DMS153 treated with DMSO at 0.1 percent for 48 hours (cell line): Measurements from ENCODE around the gene TADA3.
A peak's percentile ranks its signal among the peaks of the same experiment; 100 is the strongest.
"Not testable (repeated sequence)": the region's sequence is repeated elsewhere in the genome, so short reads cannot be mapped to it uniquely, and the experiment has no call there.

Experiments
- DNase-seq: peaks from one replicate; lab custom pipeline; 2025; ENCODE audit not compliant: unreplicated experiment; lab: John Stamatoyannopoulos, UW

Gene TADA3

DNA sequence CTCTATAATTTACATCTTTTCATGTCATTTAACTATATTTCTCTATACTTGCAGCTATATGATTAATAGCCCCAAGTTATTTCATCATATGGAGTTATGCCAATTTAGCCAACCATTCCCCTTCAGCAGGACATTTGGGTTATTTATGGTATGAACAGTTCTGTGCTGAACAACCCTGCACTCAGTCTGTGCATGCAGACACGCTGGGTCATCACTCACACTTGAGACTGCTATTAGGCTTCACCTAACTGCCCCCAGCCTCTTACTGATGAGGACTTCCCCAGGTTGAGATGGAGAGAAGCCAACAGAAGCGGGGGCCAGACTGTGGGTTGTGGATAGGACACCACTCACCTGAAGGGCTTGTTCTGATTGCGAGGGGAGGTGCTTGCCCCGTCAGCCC, 7.3 kb downstream of the TADA3 start:
- no peak for DNase-seq

- DNase-seq = no peak
Measured at GRCh38 chr3:9783954-9784353, 8.3 kb downstream of the TADA3 start.

DNA sequence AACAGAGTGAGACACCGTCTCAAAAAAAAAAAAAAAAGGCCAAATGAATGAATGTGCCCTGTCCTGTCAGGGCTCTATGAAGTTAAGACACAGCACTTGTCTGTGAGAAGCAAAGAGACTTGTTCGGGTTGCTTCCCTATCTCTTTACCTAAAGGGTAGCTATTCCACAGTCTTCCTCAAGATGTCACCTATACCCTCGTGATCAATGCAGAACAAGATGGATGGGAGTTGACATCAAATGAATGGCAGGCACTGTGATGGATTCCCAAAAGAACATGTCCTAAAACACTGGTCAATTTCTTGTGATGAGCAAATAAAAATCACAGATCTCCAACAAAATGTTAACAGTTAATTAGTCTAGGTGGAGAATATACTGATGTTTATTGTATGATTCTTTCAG, 9.5 kb downstream of the TADA3 start:
- DNase-seq = no peak

DNA sequence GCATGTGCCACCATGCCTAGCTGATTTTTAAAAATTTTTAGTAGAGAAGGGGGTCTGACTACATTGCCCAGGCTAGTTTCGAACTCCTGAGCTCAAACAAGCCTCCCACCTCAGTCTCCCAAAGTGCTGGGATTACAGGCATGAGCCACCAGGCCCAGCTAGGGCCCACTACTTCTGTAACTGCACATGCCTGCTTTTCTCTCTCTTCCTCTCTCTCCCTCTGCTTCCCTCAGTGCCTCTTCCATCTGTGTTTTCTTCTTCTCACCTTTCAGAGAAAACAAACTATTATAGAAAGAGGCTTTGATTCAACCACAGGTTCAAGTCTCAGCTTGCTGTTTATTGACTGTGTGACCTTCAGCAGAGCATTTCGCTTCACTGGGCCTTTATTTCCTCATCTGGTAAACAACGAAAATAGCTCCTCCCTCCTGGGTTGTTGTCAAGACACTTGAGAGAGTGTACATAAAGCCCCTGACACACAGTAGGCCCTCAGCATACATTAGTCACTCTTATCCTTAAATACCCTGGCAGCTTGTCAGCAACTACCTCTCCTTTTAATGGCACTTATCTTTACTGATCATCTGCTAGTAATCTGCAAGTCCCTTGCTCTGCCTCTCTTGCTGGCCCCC, 10.2 kb downstream of the TADA3 start:
- no peak for DNase-seq

GRCh38 chr3:9781551-9781950, 10.7 kb downstream of the TADA3 start:
- no peak for DNase-seq

- no peak for DNase-seq
Measured at GRCh38 chr3:9780910-9781309, 11.4 kb downstream of the TADA3 start.

GRCh38 chr3:9780458-9780812, 11.8 kb downstream of the TADA3 start:
- DNase-seq = no peak

- DNase-seq = no peak
Measured at GRCh38 chr3:9779721-9780457, 12.4 kb downstream of the TADA3 start.

GRCh38 chr3:9779075-9779593, 13.1 kb downstream of the TADA3 start:
- DNase-seq = no peak

DNA sequence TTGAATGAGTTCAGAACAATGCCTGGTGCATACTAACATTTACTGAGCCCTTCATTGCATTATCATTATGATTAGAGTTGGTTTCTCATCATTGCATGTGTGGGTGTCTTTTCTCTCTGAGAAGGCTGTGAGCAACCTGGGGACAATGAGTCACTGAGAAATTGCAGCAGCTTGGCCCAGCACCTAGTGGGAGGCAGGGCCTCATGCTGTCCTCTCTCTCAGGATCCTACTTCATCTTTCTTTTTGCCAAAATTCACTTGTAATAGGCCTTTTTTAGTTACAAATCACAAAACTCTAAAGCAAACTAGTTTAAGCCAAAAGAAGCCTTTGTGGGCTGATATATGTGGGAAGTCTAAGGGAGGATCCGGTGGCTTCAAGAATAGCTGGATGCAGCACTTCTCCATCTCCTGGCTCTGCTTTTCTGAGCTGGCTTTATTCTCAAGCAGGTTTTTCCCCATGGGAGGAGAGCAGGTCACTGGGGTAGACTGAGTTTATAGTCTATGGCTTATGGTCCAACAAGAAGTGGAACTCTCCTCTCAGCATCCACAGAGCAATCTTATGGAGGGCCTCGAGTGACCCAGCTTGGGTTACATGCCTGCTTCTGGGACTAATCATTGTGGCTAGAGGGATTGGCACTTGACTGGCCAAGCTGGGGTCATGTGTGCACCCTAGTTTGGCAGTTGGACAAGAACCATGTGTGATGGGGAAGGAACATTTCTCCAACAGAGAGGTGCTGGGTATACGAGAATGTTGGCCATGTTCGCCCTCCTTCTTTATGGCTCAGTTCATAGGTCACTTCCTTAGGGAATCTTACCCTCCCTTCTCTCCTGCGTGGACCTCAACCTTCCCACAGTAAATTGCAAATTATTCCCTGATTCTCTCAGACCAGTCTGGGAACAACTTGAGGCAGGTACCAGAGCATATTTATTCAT, 13.9 kb downstream of the TADA3 start:
- DNase-seq = no peak

DNA sequence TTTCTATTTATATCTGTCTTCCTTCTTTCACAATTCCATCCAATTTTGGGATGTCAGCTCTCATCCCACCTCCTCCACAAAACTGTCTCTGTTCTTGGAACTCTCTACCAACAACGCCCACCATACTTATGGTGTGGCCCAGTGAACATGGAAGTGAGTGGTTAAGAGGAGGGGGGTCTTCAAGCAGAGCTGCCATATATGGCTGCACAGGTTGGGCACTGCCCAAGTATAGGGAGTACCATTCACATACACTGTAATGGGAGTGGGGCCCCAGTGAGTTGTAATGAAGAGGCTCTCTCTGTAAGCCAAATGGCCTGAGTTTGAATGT, 14.6 kb downstream of the TADA3 start:
- DNase-seq = no peak

GRCh38 chr3:9776896-9777693, 15.2 kb downstream of the TADA3 start:
- DNase-seq = no peak

- not testable (repeated sequence) for DNase-seq
Measured at GRCh38 chr3:9771007-9771406, 21.3 kb downstream of the TADA3 start.

GRCh38 chr3:9770276-9770812, 21.9 kb downstream of the TADA3 start:
- no peak for DNase-seq

GRCh38 chr3:9769426-9770275, 22.6 kb downstream of the TADA3 start, which contains the start of gene CAMK1:
Gene CAMK1 (minus strand): TSS chr3:9769947. CDS start chr3:9767749, 2,198 bp downstream.
- peak; percentile 3 for DNase-seq

DNA sequence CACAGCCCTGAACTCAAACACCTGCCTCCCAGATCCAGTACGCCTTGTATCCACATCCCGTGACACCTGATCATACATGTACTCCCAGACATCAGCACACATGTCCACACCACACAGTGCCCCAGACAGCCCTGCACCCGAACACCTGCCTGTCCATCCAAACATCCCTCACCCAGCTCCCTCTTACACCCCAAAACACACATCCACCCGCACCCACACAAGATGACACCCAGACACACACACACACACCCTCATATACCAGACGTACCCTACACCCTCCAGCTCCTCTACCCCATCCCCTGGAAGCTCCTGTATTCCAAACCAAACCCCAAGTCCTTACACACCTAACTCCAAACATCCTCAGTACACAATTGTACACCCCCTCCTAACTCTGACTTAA, 23.3 kb downstream of the TADA3 start:
- DNase-seq = no peak

DNA sequence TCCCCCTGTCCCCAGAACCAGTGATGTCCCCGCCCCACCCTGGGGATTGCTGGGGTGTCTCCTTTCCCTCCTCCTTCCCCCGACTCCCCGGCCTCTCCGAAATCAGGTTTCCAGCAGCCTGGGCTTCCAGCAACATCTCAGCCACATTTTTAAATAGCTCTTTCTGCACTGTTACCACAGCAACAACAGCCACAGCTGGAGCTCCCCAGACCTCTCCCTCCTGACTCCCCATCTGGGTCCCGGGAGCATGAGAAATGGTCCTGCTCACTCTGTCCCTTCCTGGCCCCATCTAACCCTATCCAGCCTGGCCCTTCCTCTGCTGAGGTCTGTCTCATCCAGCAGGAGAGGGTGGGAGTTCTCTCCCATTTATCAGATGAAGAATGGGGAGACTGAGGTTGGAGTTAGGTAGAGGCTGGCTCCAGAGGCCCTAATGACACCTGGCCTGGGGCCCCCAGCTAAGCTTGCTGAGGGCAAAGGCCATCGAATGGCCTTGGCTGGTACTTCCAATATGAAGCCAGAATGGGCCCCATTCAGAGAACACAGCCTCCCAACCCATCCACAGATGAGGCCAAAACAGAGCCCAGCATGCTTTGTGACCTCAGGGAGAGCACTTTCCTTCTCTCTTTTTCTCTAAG, 24.0 kb downstream of the TADA3 start:
- no peak for DNase-seq

- DNase-seq = no peak
Measured at GRCh38 chr3:9767418-9767817, 24.9 kb downstream of the TADA3 start.

DNA sequence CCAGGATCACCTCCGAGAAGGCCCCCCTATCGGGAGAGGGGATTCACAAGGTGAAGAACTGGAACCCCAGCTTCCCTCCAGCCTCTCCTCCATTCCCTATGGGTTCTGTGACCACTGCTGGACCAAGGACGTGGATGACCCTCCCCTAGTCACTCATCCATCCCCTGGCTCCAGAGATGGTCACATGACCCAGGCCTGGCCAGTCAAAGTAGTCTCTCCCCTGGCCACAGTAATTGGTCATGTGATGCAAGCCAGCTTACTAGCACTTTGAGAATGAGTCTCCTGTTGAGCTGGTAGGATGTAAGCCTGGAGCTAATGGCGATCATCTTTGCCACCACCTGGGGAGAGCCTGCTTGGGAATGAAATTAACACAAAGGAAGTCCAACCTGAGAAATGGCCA, 26.4 kb downstream of the TADA3 start:
- no peak for DNase-seq
